GM21619 (cell line): Measurements from ENCODE around the gene PRUNE2.

Experiments
- ATAC-seq: cut with Tn5 transposase; IDR thresholded peaks from one replicate; pipeline ENCODE4 v1.9.1; 2021; ENCODE audit not compliant: unreplicated experiment

Gene PRUNE2

DNA sequence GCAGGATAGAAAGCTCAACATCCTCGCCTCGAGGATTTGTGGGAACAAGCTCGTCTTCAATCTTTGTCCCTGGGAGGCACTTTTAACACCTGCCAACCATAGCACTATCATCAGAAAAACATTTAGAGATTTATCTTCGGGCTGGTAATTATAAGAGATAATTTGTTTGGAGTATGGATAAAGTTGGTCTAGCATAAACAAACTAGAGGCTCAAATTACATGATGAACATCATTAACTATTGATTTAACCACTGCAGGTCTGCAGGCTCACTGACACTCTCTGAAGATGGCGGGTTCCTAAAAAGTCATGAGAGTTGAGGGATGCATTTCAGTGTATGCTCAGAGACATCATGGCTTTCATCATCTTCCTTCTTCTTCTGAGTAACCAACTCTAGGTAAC, 167.5 kb downstream of the PRUNE2 start:
- ATAC-seq = no peak

DNA sequence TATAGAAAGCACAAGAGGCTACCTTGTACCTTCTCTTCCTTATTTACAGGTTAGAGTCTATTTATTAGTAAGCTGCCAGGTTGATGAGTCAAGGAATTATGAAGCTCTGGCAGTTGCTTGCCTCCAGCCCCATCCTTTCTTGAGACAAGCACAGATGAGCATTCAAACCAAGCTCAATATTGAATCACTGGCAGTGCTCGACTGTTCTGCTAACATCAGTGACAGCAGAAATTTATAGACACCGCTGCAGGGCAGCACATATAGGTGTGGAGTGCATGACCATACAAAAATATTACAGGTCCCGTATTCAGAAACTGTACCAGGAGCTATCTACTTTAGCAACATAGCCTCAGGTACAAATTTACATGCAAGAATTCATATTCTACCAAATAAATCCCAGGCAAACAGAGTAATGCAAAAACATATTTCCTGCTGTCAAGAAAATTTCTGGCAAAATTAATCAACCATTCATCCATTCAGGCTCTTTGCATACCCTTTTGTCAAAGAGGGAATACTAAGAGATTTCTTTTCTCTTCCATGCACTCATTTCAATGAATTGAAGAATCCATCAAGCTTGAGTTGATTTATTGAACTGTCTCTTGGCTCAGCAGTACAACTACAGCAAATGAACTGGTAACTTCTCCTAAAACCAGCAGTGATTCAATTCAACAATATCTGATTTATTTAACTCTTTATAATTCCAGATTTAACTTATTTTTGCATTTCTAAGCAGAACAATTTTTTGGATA, 168.6 kb downstream of the PRUNE2 start:
- no peak for ATAC-seq

DNA sequence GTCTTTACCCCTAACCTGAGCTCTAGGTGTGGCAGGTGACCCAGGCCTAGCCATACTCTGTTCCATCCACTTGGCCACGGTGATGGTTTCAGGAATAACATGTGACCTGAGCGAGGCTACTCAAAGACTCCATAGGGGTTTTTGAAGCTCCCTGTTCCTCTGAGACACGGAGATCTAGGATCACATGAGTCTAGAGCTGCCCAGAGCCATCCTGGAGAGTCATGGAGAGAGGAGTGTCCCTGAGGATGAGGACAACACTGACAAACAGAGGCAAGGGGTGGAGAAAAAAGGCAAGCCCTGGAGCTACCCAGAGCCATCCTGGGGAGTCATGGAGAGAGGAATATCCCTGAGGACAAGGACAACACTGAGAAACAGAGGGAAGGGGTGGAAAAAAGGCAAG, 171.2 kb downstream of the PRUNE2 start:
- ATAC-seq = no peak

DNA sequence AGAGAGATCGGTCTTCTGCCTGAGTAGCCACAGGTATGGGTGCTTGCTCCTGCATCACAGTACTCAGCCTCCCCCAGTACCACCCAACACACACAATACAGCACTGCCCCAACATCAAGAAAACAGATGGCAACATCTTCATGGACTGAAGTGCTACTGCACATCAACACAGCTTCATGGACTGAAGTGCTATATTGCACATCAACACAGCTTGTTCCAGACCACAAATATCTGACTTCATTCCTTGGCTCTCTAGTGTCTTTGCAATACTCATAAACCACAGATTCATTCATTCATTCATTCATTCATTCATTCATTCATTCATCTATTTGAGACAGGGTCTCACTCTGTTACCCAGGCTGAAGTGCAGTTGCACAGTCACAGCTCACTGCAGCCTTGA, 172.8 kb downstream of the PRUNE2 start:
- no peak for ATAC-seq

DNA sequence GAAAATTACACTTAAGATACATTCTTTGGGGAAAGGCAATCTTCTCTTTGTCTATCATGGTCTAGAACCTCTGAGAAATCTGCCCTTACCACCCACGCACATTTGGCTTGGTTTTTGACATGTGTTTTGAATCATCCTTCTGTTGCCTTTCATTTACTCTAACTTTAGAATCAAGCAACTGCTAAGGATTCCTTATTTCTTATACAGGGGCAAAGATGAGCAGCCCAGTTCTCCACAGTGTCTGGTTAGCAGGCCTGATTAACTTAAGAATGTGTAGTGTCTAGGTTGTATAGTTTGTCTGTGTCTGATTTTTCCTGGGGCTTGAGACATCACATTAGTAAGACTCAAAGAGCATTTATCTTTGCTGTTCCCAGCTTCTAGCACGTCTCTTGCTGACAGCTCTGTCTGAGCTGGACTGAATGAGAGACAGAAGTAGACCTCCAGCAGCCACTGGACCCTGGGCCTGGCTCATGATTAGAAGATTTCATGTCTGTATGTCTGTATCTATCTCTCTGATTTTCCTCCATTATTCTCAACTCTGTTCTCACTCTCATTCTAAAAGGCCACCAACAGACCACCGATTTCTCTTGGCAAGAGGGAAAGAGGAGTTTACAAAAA, 173.5 kb downstream of the PRUNE2 start:
- no peak for ATAC-seq

DNA sequence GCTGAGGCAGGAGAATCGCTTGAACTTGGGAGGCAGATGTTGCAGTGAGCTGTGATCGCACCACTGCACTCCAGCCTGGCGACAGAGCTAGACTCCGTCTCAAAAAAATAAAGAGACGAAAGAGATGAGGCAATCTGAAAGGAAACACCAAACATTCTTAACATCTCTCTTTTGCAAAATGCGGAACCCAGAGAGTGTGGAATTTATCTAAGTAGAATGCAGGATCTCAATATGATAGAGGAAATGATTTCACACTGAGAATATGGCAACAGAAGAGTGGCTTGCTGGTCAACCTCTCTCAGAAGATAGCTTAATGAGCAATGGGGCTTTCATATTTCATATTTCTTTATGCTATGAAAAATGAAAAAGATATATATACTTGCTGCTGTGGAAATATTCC, 175.1 kb downstream of the PRUNE2 start:
- no peak for ATAC-seq

DNA sequence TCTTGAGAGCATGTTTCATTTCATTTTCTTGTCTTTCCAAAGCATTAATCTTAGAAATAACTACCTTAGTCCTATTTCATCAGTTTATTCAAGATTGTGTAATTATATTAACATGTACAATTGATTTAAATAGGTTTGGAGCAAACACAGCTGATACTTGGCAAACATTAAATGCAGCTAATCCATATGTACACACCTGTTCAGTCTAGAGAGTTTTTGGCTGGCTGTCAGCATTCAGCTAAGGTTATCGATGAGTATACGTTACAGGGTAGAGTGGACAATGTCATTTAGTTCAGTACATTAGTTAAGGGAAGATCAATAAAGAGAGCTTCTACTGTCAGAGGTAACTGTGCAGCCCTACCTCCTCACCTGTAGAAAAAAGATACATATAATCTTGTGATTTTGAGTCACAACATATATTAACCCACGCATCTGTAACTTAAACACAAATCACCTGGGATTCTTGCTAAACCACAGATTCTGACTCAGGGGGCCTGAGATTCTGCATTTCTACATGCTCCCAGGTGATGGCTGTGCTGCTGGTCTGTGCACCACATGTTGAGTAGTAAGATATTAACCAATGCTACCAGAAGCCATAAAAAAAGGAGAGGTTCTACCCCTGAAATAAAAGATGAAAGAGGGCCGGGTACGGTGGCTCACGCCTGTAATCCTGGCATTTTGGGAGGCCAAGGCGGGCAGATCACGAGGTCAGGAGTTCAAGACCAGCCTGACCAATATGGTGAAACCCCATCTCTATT, 175.8 kb downstream of the PRUNE2 start:
- ATAC-seq = no peak

DNA sequence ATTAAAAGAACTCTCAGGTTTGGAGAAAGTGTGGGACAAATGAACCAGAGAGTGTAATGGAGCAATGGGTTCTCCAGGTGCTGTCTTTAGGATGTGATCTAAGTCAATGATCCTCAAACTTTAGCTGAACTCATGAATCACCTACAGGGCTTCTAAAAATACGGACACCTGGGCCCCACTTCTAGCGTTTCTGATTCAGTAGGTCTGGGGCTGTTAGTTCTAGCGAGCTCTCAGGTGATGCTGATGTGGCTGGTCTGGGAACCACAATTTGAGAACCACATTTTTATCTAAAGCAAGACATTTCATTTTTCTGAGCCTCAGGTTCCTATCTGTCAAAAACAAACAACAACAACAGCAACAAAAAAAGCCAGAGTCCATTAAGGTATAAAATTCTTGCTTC, 176.8 kb downstream of the PRUNE2 start:
- no peak for ATAC-seq

DNA sequence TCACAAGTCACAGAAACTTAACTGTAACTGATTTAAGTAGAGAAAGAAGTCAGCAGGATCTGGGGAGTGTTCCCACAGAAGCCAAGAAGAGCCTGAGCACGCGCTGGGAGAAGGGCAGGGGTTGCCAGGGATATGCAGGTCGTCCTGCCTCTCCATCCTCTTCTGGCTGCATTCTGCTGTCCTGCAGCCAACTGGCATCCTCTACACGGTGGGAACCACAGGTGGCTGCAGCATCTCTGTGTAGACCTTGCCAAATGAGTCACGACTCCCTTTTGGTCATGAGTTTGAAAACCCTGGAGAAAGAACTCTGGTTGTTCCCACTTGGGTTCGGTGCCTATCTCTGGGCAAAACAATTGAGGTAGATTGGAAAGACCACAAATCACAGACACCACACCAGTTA, 180.0 kb downstream of the PRUNE2 start:
- no peak for ATAC-seq

DNA sequence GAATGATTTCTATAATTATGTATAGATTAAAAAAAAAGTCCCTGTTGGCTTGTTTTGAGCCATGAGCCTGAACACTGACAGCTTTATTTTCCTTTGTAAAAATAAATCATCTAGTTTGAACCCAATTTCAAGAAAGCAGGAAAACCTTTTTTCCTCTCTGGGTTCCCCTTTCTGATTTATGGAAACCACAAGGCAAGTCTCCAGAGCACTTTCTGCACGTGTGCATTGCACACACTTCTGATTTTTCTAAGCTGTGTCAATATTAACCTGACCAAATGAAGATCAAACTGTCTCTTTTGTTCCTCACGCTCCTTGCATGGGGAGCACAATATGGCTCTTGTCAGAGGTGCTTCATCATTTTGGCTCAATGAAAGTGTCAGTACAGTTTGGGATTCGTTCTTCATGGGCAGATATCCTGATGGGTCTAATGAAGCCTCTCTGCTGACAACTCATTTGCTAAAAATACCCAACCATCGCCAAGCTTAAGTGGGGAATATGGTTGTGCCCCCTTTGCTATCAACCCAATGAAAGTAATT, 180.8 kb downstream of the PRUNE2 start:
- no peak for ATAC-seq

DNA sequence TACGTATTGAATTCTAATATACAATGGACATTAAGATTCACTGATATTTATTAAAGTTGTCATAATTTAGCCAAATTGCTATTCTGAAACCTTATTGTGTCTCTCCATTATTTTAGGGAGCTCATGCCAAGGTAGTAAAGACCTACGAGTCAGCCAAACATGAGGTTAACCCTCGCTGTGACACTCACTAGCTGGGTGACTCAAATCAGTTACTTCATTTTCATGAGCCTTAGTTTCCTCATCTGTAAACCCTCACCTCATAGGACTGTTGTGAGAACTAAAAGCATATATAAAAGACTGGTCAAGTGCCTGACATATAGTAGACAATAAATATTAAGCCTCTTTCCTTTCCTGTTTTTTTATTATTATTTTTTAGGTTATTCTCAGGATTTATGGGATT, 185.7 kb downstream of the PRUNE2 start:
- no peak for ATAC-seq

DNA sequence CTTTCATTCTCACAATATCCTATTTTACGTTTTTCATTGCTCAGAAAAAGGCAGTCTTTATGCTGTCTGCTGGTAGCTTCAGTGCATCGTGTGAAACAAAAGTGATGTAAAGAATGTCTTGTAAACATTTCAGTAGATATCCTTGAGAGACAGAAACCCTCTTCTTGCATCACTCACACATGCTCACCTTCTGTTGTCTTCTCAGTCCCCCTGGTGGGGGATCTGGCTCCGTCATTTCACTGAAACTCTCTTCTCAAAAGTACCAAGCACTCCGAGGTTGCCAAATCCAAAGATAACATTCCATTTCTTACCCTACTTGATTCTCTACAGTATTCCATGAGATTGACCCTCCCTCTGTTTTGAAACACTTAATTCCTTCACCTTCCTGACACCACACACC, 187.7 kb downstream of the PRUNE2 start:
- ATAC-seq = no peak

DNA sequence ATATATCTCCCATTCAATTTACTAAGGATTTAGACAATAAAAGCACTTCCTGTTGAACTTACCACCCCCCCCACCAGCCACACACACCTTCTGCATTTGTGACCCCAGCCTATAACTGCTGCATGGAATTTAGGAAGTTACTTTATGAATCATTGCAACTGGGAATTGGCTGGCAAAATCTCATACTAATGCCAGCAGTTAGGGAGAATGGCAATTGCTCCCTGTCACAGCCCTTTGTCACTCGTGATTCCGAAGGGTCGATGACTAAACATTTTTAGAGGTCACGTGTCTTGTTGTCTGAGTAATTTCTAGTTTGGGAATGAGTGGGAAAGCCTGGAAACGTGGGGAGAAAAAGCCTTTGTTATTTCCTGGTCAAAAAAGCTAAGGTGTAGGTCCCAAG, 188.3 kb downstream of the PRUNE2 start:
- ATAC-seq = no peak

DNA sequence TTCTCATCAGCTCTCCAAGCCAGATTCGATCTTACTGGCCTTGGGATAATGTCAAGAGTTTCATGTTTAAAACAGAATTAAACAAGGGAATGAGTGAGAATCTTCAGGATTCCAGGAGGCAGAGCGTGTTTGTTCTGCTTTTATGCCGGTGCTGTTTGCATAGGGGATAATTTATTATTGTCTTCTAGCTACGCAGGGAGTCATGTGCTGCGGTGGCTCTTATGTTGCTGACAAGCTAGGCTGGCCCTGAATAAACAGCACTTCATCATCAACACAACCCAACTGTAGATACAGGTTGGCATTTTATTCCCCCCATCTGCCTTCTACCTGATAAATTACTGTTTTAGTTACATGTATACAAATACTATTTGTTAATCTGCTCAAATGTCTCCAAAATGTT, 188.7 kb downstream of the PRUNE2 start:
- ATAC-seq = no peak

DNA sequence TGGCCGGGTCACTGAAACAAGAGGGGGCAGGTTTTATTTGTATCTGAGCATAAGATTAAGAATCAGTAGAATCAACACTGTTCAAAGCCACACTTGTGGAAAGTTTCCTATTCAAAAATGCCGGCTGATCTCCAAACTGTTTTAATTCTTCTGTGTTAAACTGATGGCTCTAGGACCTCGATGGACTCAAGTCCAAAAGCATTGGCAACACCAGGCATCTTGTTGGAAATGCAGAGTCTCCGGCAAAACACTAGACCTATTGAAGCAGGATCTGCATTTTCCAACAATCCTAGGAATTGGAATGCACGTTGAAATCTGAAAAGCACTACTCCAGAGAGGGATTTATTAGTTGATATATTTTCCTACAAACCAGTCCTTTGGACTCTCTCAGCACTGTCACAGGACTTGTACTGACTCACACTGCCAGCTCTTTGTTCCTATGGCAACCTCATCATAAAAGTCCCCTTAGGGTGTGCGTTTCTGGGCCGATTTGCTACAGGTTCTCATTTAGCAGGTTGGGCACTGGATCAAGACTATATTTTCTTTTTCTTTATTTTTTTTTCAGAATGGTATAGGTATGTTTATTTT, 189.7 kb downstream of the PRUNE2 start:
- no peak for ATAC-seq

DNA sequence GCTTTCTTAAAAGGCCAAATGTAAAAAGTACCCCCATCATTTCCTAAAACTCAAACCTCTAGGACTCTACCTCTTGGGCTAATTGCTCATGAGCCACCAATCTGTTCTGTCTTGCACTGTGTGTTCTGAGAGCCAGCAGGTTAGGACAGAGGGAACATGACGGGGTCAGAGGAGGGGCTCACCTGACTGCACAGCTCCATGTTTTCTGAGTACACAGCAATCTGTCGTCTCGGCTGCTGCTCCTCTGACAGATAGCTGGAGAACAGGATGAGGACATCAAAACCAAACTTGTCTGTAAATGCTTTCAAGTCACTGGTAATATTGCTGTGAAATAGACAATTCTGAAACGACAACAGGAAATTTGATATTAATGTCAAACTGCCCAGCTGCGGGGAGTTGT, 192.5 kb downstream of the PRUNE2 start:
- no peak for ATAC-seq

DNA sequence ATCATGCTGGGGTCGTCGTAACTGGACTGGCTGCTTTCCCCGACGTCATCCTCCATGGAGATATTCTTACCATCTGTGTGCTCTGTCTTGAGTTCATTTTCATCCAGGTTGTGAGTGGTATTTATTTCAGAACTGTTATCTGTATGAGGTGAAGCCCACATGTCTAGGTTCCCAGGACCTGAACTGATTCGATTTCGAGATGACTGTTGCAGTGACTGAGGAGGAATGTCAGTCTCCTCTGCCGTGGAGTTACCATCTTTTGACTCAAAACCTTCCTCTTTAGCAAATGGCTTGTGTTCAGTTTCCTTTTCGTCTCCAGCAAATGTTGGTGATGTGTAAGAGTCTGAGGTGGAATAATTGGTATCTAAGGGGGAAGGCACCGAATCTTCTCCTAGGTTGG, 196.9 kb downstream of the PRUNE2 start:
- no peak for ATAC-seq

DNA sequence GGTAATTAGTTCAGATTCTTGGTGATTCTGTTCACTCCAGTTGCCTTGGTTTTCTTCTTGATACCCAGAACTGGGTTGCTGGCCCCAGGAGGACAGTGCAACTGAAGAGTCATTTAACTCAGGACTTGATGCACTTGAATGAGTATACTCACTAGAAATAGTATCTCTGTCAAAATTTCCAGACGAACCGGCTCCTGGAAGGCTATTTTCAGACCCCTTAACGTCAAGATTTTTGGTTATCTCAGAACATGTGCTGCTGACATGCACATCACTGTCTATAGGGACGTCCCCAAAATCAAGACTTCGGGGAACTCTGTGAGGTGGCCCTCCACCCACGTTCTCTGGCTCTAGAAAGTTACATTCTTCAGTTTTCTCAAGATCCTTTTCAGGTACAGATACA, 198.4 kb downstream of the PRUNE2 start:
- ATAC-seq = peak; percentile 55

DNA sequence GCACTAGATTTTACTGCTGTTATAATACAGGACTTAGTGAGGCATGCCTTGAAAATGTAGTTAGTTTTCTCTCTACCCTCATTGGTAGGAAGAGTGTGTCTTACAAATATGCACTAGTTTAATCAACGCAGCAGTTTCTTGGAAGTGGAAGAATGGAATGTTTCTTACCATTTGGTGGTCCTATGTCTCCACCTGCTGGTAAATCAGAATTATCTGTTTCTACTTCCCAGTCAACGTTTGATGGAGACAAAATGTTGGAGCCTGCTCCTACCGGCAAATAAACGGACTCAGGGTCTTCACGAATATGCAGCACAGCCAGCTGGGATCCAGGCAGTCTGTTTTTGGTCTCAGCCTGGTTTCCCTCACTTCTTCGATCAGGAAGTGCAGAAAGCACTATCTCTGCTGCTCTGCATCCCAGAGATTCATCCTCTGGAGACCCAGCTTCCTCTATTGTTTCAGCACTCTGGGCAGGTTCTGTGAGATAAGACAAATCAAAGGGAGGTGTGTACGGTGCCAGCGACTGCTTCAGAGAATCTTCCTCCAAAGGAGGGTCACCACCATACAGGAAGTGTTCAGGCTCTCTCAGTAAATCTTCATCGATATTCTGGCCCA, 201.2 kb downstream of the PRUNE2 start:
- no peak for ATAC-seq

DNA sequence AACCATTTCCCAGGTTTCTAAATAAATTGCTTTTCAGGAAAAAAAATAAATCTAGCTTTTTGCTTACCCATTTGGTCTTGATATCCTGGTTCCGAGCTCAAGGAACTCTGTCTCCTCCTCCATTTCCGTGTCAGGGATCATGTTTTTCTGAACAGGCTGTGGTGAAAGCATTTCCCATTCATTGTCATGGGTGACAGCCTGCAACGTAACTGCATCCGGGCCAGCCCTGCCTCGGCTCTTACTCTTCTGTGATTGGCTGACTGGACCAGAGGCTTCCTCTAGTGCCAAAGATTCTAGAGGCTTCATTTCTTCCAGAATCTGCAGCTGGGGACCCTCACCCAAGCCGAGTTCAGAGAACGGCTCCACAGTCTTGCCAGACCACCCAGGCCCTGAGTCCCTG, 202.6 kb downstream of the PRUNE2 start:
- no peak for ATAC-seq

DNA sequence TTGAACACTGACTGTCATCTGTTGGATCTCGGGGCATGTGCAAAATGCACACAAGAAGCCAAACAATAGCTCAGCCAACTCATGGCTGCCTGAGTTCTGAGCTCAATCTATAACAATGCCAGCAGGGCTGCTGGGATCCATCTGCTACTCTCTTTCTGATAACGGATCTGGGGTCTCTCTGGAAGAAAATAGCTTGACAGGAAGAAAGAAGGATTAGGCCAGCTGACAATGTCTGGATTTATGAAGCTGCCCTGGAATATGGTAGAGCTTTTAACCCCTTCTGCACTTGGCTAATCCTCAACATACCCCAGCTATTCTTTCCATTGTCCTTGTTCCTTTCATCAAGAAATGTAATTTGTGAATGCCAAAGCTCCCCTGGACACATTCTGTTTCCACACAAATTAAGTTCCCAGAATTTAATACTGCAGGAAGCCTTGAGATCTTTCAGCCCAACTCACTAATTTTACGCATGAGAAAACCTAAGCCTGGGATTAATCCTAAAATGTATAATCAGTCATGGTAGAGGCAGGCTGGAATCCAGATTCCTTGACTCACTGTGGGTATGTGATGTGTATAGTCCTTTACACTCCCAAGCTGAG, 204.4 kb downstream of the PRUNE2 start:
- ATAC-seq = no peak
